Osteocyte (in vitro differentiated cells): ENCODE measurements around the gene NME4. TPM values are rescaled to one million over a fixed set of nuclear protein-coding genes. Genes with fewer than 3 reads are reported as not detected.
"Not testable (repeated sequence)": the region's sequence is repeated elsewhere in the genome, so short reads cannot be mapped to it uniquely, and the experiment has no call there.

Source experiments
- DNase-seq: peaks from one replicate; pipeline ENCODE4 v3.0.0; 2021; ENCODE audit warnings: mixed read lengths; ENCODE audit not compliant: unreplicated experiment; ENCODE audit errors: extremely low spot score
- H3K27ac Mint-ChIP-seq: one replicate; pipeline ENCODE4 v1.8.0; 2021; ENCODE audit warnings: mild to moderate bottlenecking, mixed read lengths; ENCODE audit not compliant: unreplicated experiment
- H3K27me3 Mint-ChIP-seq: one replicate; pipeline ENCODE4 v1.8.0; 2021; ENCODE audit warnings: mixed read lengths; ENCODE audit not compliant: unreplicated experiment
- H3K36me3 Mint-ChIP-seq: one replicate; pipeline ENCODE4 v1.8.0; 2021; ENCODE audit warnings: mixed read lengths; ENCODE audit not compliant: unreplicated experiment
- H3K4me1 Mint-ChIP-seq: one replicate; pipeline ENCODE4 v1.8.0; 2021; ENCODE audit warnings: mixed read lengths; ENCODE audit not compliant: unreplicated experiment
- H3K4me3 Mint-ChIP-seq: one replicate; pipeline ENCODE4 v1.8.0; 2021; ENCODE audit warnings: mild to moderate bottlenecking, moderate library complexity, mixed read lengths; ENCODE audit not compliant: unreplicated experiment
- H3K9me3 Mint-ChIP-seq: one replicate; pipeline ENCODE4 v1.8.0; 2021; ENCODE audit warnings: mixed read lengths; ENCODE audit not compliant: unreplicated experiment
- CTCF ChIP-seq: fragments of 200-600 bp; sonication (generic); IDR thresholded peaks from 2 replicates; pipeline ENCODE4 v1.5.0; 2021; ENCODE audit warnings: antibody characterized with exemption, mild to moderate bottlenecking, moderate library complexity
- long read RNA-seq: library from polyadenylated mRNA; unstranded; transcript quantifications from one replicate; pipeline ENCODE4 v2.0.0, GENCODE V29; 2021
- total RNA-seq: library from RNA; stranded (reverse); gene quantifications from 2 replicates; pipeline ENCODE4 v1.2.1, GENCODE V29; 2021

Gene NME4
- total RNA-seq: 148 and 157 TPM in 2 replicates
- long read RNA-seq, partial matches to known transcripts: 4 of 6 reads
- long read RNA-seq, other reads (novel, unspliced or antisense): 0 of 6 reads

GRCh38 chr16:397135-397661 lies at the start of gene NME4:
Gene NME4 (plus strand): TSS chr16:397199. CDS start chr16:397223, 24 bp downstream.
- peak; percentile 85 for DNase-seq
- no peak for TF ChIP-seq CTCF
- H3K4me3 Mint-ChIP-seq: peak within 1 kb of the TSS; percentile 90
- H3K36me3 Mint-ChIP-seq: no peaks in the 10 kb centered on the region
- peak within 1 kb of the TSS; percentile 92 for H3K27ac Mint-ChIP-seq
- no peaks in the 10 kb centered on the region for H3K27me3 Mint-ChIP-seq
- no peaks in the 10 kb centered on the region for H3K9me3 Mint-ChIP-seq
- peaks cover 25% of the 10 kb centered on the region for H3K4me1 Mint-ChIP-seq

- Mint-ChIP-seq H3K4me1 (peaks cover 26% of the 10 kb centered on the region), H3K27ac (peak overlapping the region; percentile 1), H3K9me3 (no peaks in the 10 kb centered on the region), H3K36me3 (peaks cover 21% of the 10 kb centered on the region), H3K27me3 (no peaks in the 10 kb centered on the region), H3K4me3 (no peak overlapping the region)
- TF ChIP-seq CTCF: no peak
- no peak for DNase-seq
These were observed 49.8 kb upstream of the NME4 start for GRCh38 chr16:347203-347602.

GRCh38 chr16:348495-348894 lies 48.5 kb upstream of the NME4 start:
- H3K9me3 Mint-ChIP-seq, H3K27ac Mint-ChIP-seq, DNase-seq, H3K4me3 Mint-ChIP-seq, H3K27me3 Mint-ChIP-seq: not testable (repeated sequence)
- Mint-ChIP-seq H3K36me3 (peaks cover 15% of the 10 kb centered on the region), H3K4me1 (peaks cover 21% of the 10 kb centered on the region)

- Mint-ChIP-seq H3K9me3 (no peaks in the 10 kb centered on the region), H3K27ac (no peak overlapping the region), H3K36me3 (peaks cover 15% of the 10 kb centered on the region), H3K4me1 (peaks cover 21% of the 10 kb centered on the region), H3K27me3 (no peaks in the 10 kb centered on the region), H3K4me3 (no peak overlapping the region)
- no peak for DNase-seq
- TF ChIP-seq CTCF: no peak
These were observed 47.8 kb upstream of the NME4 start for GRCh38 chr16:349211-349610.

GRCh38 chr16:350203-350602 lies 46.8 kb upstream of the NME4 start:
- no peak for TF ChIP-seq CTCF
- Mint-ChIP-seq H3K9me3 (no peaks in the 10 kb centered on the region), H3K27ac (no peak overlapping the region), H3K36me3 (peaks cover 15% of the 10 kb centered on the region), H3K27me3 (no peaks in the 10 kb centered on the region), H3K4me3 (peak overlapping the region; percentile 23), H3K4me1 (peaks cover 21% of the 10 kb centered on the region)
- DNase-seq: no peak
